HG03108 (cell line): Measurements from ENCODE around the gene LIMA1.
"Not testable (repeated sequence)": the region's sequence is repeated elsewhere in the genome, so short reads cannot be mapped to it uniquely, and the experiment has no call there.

Experiments used
- ATAC-seq: cut with Tn5 transposase; IDR thresholded peaks from one replicate; pipeline ENCODE4 v1.9.1; 2021; ENCODE audit warnings: moderate library complexity; ENCODE audit not compliant: unreplicated experiment

Gene LIMA1

GRCh38 chr12:50283229-50283923 lies at the start of gene LIMA1:
TSS of gene LIMA1 (minus strand) at chr12:50283520. CDS start at chr12:50248751, 34,769 bp downstream.
- peak; percentile 97 for ATAC-seq

GRCh38 chr12:50331745-50332144 lies 48.4 kb upstream of the LIMA1 start:
- no peak for ATAC-seq

DNA sequence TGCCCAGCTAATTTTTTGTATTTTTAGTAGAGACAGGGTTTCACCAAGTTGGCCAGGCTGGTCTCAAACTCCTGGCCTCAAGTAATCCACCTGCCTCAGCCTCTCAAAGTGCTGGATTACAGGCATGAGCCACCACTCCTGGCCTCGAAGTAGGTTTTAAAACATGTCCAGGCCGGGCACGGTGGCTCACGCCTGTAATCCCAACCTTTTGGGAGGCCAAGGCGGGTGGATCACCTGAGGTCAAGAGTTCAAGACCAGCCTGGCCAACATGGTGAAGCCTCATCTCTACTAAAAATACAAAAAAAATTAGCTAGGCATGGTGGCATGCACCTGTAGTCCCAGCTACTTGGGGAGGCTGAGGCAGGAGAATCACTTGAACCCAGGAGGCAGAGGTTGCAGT lies 45.3 kb upstream of the LIMA1 start:
- not testable (repeated sequence) for ATAC-seq

GRCh38 chr12:50326590-50327284 lies 43.4 kb upstream of the LIMA1 start:
- ATAC-seq, result no peak

DNA sequence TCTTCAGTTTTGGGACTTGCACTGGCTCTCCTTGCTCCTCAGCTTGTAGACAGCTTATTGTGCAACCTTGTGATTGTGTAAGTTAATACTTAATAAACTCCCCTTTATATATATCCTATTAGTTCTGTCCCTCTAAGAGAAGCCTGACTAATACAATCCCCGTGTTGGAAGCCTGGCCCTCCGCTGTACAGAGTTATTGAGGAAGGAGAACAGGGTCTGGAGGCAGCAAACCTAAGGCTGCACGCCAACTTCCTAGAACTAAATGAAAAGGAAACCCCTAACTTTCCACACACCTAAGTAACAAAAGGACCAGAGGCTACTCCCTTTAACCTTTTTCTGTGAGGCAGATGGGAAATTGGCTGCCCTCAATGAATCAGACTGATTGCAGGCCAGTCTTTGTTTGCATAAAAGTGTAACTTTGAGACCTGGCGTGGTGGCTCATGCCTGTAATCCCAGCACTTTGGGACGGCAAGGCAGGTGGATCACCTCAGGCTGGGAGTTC lies 42.6 kb upstream of the LIMA1 start:
- no peak for ATAC-seq

DNA sequence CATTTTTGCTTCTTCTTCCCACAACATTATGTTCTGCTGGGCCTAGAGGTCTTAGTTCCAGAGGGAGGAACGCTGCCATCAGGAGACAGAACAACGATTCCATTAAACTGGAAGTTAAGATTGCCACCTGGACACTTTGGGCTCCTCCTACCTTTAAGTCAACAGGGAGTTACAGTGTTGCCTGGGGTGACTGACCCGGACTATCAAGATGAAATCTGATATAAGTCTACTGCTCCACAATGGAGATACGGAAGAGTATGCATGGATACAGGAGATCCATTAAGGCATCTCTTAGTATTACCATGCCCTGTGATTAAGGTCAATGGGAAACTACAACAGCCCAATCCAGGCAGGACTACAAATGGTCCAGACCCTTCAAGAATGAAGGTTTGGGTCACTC lies 41.5 kb upstream of the LIMA1 start:
- ATAC-seq, result not testable (repeated sequence)

- ATAC-seq, result not testable (repeated sequence)
Observed at GRCh38 chr12:50324077-50324476, 40.8 kb upstream of the LIMA1 start.

DNA sequence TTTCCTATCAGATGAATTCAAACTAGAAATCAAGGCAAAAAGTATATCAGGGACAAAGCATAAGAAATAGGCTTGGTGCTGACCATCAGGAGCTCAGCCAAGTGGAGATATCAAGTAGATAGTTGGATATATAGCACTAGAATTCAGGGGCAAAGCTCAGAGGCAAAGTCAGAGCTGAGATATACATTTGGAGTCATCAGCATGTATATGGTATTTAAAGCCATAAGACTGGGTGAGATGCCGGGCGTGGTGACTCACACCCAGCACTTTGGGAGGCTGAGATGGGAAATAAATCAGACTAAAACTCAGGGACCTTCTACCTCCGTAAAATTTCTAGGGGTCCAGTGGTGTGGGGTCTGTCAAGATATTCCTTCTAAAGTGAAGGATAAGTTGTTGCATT lies 38.9 kb upstream of the LIMA1 start:
- ATAC-seq, result no peak

DNA sequence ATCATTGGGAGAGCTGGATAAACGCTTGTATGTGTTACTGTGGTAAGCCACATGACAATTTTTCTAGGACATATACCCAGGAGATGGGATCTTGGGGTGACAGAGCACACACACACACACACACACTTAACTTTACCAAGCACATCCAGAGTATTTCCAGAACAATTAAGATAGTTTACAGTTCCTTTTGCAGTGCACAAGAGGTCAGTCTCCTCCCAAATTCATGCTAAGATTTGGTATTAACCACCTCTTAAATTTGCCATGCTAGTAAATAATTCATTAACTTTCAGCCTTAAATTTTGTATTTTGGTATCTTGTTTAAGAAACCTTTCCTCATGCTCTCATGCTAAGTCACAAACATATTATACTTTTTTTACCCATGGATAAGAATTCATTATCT lies 33.9 kb upstream of the LIMA1 start:
- no peak for ATAC-seq

DNA sequence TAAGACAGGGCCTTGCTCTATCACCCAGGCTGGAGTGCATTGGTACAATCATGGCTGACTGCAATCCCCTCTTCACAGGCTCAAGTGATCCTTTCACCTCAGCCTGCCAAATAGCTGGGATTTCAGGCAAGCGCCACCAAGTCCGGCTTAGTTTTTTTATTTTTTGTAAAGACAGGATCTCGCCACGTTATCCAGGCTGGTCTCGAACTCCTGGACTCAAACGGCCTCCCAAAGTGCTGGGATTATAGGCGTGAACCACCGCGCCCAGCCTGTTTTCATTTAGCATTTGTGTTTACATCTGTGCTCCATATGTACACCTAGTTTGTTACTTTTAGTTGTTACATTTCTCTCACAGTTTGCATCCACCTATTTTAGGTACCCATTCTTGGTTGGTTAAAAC lies 32.5 kb upstream of the LIMA1 start:
- ATAC-seq, result no peak

GRCh38 chr12:50314636-50315312 lies 31.5 kb upstream of the LIMA1 start:
- no peak for ATAC-seq

DNA sequence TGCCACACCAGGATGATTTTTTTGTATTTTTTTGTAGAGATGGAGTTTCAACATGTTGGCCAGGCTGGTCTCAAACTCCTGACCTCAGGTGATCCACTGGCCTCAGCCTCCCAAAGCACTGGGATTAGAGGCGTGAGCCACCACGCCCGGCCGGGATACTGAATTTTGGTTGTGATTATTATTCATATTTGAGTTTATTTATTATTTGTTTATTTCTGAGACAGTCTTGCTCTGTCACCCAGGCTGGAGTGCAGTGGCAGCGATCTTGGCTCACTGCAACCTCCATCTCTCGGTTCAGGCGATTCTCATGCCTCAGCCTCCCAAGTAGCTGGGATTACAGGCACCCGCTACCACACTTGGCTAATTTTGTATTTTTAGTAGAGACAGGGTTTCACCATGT lies 30.7 kb upstream of the LIMA1 start:
- not testable (repeated sequence) for ATAC-seq

GRCh38 chr12:50313256-50313931 lies 30.1 kb upstream of the LIMA1 start:
- no peak for ATAC-seq

GRCh38 chr12:50311858-50312609 lies 28.7 kb upstream of the LIMA1 start:
- ATAC-seq, result not testable (repeated sequence)

DNA sequence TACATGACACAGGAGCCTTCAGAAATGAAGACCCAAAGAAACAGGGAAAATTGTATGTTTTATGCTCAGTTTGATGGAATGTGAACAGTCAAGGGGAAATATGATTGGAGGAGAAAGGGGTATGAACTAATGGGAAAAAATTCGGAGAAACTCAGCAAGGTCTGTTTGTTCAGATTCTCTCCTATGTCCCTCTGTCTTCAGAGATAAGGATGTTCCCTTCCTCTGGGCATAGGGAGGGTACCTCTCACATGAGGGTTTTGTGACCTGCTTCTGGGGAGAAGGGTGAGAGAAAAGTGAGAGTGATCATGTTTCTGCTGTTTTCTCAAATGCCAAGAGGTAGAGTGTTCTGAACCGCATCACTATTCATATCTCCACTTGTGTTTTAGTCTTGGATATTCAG lies 26.6 kb upstream of the LIMA1 start:
- no peak for ATAC-seq

- no peak for ATAC-seq
Observed at GRCh38 chr12:50302686-50303085, 19.4 kb upstream of the LIMA1 start.

DNA sequence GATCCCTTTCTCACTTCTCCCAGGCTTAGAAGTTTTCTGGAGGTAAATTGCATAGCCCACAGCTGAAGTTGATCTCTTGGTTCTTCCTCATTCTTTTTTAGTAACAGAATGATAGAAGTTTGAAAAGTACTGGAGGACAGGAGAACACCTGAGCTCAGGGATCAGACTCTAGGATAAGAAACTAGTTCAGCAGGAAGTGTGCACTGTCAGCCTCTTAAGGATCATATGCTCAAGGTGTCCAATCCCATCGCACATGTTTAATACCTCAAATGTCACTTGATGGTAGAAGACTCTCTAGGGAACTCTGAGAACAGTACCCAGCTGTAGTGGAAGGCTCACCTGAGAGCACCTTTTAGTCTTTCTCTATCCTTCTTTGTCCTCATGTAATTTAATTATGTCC lies 14.7 kb upstream of the LIMA1 start:
- ATAC-seq, result no peak

DNA sequence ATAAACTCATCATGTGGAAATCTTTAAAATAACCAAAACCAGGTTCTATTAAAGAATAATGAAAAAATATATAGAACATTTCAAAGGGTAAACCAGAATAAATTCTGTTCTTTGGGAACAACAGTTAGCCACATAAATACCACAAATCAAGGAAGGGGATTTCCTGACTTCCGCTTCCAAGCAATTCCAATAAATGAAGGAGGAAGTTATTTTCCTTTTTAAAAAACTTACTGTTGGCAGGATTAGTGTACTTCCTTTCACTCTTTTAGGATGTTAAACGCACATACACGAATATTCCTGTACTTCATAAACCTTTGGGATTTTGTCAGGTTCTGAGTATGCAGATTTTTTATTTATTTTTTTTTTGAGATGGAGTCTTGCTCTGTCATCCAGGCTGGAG lies 13.7 kb upstream of the LIMA1 start:
- no peak for ATAC-seq

DNA sequence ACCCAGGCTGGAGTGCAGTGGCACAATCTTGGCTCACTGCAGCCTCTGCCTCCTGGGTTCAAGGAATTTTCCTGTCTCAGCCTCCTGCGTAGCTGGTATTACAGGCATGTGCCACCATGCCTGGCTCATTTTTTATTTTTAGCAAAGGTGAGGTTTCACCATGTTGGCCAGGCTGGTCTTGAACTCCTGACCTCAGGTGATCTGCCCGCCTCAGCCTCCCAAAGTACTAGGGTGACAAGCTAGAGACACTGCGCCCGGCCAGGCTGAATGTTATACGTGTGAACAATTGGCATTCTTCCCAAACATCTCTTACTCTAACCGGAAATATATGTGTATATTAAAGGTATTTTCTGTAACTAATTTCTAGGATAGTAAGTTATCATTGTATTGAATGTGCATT lies 13.2 kb upstream of the LIMA1 start:
- ATAC-seq, result no peak

DNA sequence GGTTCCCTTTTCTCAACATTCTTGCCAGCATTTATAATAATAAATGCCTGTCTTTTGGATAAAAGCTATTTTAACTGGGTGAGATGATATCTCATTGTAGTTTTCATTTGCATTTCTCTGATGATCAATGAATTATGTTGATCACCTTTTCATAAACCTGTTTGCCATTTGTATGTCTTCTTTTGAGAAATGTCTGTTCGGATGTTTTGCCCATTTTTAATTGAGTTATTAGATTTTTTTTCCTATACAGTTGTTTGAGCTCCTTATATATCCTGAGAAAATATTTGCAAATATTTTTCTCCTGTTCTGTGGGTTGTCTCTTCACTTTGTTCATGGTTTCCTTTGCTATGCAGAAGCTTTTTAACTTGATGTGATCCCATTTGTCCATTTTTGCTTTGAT lies 8.1 kb upstream of the LIMA1 start:
- no peak for ATAC-seq

DNA sequence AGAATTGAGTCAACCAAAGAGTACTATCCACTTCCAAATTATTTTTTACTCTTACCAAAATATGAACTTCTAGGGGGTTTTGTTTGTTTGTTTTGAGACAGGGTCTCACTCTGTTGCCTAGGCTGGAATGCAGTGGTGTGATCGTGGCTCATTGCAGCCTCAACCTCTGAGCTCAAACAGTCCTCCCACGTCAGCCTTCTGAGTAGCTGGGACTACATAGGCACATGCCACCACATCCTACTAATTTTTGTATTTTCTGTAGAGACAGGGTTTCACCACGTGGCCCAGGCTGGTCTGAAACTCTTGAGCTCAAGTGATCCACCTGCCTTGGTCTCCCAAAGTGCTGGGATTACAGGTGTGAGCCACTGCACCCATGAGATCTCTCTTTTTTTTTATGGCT lies 7.4 kb upstream of the LIMA1 start:
- not testable (repeated sequence) for ATAC-seq
